ENCODE data around the gene RASGRP4.

RASGRP4 gene

DNA sequence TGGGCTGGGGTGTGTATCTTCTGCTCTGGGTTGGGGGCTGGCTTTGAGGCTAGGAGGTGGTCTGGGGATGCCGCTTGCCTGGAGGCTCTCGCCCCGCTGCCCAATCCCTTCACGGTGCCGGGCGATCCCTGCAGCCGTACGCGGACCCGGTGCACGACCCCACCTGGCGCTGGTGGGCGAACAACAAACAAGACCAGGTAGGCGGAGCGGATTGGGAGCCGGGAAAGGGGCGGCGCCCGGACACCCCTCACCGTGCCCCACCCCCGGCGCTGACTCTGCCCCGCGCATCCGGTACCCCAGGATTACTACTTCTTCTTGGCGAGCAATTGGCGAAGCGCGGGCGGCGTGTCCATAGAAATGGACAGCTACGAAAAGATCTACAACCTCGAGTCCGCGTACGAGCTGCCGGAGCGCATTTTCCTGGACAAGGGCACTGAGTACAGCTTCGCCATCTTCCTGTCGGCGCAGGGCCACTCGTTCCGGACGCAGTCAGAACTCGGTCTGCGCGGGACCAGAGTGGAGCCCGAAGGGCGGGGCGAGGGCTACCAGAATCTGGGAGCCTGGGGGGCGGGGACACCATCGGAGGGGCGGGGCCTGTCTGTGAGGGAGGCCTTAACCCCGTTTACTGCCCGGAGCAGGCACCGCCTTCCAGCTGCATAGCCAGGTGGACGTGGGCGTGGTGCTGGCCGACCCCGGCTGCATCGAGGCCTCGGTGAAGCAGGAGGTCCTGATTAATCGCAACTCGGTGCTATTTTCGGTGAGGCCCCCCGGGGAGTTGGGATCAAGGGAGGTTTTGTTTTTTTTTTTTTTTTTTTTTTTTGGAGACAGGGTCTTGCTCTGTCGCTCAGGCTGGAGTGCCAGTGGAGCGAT is 63.7 kb downstream of the RASGRP4 start:
- Histone ChIP-seq H3K4me3 (replicated peaks; ENCODE audit: insufficient read depth, low read length) (peak overlapping the region; percentile 55), H3K27me3 (ENCODE audit: insufficient read depth, poor library complexity, severe bottlenecking) (peaks cover 29% of the 10 kb centered on the region), H3K27ac (replicated peaks) (no peak overlapping the region)
- peak in 1 of 2 experiments; percentile 25 for DNase-seq (ENCODE audit: low read depth in 1 of 2, low spot score in 1 of 2)
- TF ChIP-seq, protein P1, sequence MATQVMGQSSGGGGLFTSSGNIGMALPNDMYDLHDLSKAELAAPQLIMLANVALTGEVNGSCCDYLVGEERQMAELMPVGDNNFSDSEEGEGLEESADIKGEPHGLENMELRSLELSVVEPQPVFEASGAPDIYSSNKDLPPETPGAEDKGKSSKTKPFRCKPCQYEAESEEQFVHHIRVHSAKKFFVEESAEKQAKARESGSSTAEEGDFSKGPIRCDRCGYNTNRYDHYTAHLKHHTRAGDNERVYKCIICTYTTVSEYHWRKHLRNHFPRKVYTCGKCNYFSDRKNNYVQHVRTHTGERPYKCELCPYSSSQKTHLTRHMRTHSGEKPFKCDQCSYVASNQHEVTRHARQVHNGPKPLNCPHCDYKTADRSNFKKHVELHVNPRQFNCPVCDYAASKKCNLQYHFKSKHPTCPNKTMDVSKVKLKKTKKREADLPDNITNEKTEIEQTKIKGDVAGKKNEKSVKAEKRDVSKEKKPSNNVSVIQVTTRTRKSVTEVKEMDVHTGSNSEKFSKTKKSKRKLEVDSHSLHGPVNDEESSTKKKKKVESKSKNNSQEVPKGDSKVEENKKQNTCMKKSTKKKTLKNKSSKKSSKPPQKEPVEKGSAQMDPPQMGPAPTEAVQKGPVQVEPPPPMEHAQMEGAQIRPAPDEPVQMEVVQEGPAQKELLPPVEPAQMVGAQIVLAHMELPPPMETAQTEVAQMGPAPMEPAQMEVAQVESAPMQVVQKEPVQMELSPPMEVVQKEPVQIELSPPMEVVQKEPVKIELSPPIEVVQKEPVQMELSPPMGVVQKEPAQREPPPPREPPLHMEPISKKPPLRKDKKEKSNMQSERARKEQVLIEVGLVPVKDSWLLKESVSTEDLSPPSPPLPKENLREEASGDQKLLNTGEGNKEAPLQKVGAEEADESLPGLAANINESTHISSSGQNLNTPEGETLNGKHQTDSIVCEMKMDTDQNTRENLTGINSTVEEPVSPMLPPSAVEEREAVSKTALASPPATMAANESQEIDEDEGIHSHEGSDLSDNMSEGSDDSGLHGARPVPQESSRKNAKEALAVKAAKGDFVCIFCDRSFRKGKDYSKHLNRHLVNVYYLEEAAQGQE (IDR thresholded peaks at IDR 0.05; ENCODE audit: insufficient replicate concordance, low read depth) = no peak
- TF ChIP-seq, protein P2, sequence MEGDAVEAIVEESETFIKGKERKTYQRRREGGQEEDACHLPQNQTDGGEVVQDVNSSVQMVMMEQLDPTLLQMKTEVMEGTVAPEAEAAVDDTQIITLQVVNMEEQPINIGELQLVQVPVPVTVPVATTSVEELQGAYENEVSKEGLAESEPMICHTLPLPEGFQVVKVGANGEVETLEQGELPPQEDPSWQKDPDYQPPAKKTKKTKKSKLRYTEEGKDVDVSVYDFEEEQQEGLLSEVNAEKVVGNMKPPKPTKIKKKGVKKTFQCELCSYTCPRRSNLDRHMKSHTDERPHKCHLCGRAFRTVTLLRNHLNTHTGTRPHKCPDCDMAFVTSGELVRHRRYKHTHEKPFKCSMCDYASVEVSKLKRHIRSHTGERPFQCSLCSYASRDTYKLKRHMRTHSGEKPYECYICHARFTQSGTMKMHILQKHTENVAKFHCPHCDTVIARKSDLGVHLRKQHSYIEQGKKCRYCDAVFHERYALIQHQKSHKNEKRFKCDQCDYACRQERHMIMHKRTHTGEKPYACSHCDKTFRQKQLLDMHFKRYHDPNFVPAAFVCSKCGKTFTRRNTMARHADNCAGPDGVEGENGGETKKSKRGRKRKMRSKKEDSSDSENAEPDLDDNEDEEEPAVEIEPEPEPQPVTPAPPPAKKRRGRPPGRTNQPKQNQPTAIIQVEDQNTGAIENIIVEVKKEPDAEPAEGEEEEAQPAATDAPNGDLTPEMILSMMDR (IDR thresholded peaks at IDR 0.05; ENCODE audit: insufficient read depth, low read length) = no peak
- TF ChIP-seq GABPA (IDR thresholded peaks at IDR 0.05; ENCODE audit: low read depth) (no peak), SPI1 (IDR thresholded peaks at IDR 0.05; ENCODE audit: borderline replicate concordance, low read depth) (no peak), POLR2AphosphoS5 (IDR thresholded peaks at IDR 0.05; ENCODE audit: low read depth) (no peak)

DNA sequence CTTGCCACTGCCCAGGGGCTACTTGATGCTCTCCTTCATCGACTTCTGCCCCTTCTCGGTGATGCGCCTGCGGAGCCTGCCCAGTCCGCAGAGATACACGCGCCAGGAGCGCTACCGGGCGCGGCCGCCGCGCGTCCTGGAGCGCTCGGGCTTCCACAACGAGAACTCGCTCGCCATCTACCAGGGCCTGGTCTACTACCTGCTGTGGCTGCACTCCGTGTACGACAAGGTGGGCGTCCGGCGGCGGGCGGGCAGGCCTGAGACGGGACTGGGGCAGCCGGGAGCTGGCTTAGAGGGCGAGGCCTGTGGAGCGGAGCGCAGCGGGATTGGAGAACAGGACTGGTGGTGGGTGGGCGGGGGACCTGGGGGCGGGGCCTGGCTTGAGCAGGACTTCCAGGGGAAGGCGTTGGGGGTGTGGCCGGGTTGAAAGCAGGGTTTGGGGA is 64.4 kb downstream of the RASGRP4 start:
- no peak for TF ChIP-seq SPI1 (IDR thresholded peaks at IDR 0.05; ENCODE audit: borderline replicate concordance, low read depth)
- no peak for TF ChIP-seq POLR2AphosphoS5 (IDR thresholded peaks at IDR 0.05; ENCODE audit: low read depth)
- no peak for TF ChIP-seq GABPA (IDR thresholded peaks at IDR 0.05; ENCODE audit: low read depth)
- TF ChIP-seq, protein P1 (IDR thresholded peaks at IDR 0.05; ENCODE audit: insufficient replicate concordance, low read depth) = no peak
- TF ChIP-seq, protein P2 (IDR thresholded peaks at IDR 0.05; ENCODE audit: insufficient read depth, low read length) = no peak
- Histone ChIP-seq H3K27me3 (ENCODE audit: insufficient read depth, poor library complexity, severe bottlenecking) (peaks cover 29% of the 10 kb centered on the region), H3K4me3 (replicated peaks; ENCODE audit: insufficient read depth, low read length) (peak overlapping the region; percentile 55), H3K27ac (replicated peaks) (no peak overlapping the region)
- DNase-seq (ENCODE audit: low read depth in 1 of 2, low spot score in 1 of 2) = peak in 1 of 2 experiments; percentile 42

DNA sequence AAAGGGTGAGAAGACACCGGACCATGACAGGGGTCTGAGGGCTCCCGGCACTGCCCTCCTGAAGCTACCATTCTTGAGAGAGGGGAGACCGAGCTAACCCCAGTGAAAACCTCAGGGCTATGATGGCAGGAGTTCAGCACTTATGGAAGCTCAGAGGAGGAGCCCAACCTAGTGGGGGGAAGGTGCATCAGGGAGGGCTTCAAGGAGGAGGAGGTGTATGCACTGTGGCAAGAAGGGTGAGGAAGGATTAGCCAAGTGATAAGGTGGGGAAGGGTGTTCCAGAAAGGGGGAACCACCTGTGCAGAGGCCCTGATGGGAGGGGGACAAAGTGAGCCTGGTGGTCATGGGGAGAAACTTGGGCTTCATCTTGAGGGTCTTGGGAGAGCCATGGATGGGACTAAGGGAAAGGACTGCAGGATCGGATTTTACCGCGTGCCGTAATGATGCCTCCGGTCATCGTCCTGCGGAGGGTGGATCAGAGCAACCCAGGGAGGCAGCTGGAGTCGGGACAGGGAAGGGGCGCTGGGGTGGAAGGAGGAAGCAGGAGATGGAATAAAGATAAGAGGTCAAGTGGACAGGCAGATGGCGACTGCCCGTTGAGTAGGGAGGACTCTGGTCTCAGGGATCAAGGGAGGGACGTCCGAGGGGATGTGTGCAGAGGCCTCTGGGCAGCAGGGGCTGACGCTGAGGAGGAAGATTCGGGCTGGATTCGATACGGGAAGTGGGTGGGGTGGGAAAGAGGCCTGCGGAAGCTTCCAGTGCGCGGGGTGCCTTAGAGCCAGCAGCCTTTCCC is 65.0 kb downstream of the RASGRP4 start:
- H3K27ac ChIP-seq (replicated peaks) = no peak overlapping the region
- H3K4me3 ChIP-seq (replicated peaks; ENCODE audit: insufficient read depth, low read length) = peak overlapping the region; percentile 55

More for the DNA sequence above, 65.0 kb downstream of the RASGRP4 start:
- peaks cover 29% of the 10 kb centered on the region for H3K27me3 ChIP-seq (ENCODE audit: insufficient read depth, poor library complexity, severe bottlenecking)
- no peak for DNase-seq (ENCODE audit: low read depth in 1 of 2, low spot score in 1 of 2)
- TF ChIP-seq POLR2AphosphoS5 (IDR thresholded peaks at IDR 0.05; ENCODE audit: low read depth) (no peak), SPI1 (IDR thresholded peaks at IDR 0.05; ENCODE audit: borderline replicate concordance, low read depth) (no peak), GABPA (IDR thresholded peaks at IDR 0.05; ENCODE audit: low read depth) (no peak)
- TF ChIP-seq, protein P2 (IDR thresholded peaks at IDR 0.05; ENCODE audit: insufficient read depth, low read length) = no peak
